ENCODE results near the gene DUSP23. TPM values are rescaled to one million over a fixed set of nuclear protein-coding genes. Genes with fewer than 3 reads are reported as not detected.

The DUSP23 gene
- polyA plus RNA-seq, 1 donor from 2014 or later: 5.4 TPM

GRCh38 chr1:159743651-159744410 is 36.9 kb upstream of the DUSP23 start:
- Histone ChIP-seq H3K27ac (ENCODE audit: low read length) (no peak overlapping the region), H2AFZ (ENCODE audit: low read depth, low read length) (no peak overlapping the region), H3K4me3 (ENCODE audit: low read length) (no peak overlapping the region), H3K9ac (ENCODE audit: low read length) (no peak overlapping the region), H3K79me2 (replicated peaks; ENCODE audit: insufficient read depth, low read length) (no peaks in the 10 kb centered on the region), H4K20me1 (ENCODE audit: insufficient read depth) (no peaks in the 10 kb centered on the region), H3K9me2 (ENCODE audit: insufficient read depth, low read length) (no peaks in the 10 kb centered on the region), H3K27me3 (ENCODE audit: insufficient read depth, low read depth, low read length) (no peaks in the 10 kb centered on the region), H3K4me2 (ENCODE audit: low read length) (no peak overlapping the region), H3K36me3 (ENCODE audit: insufficient read depth, low read length) (no peaks in the 10 kb centered on the region), H3K9me3 (ENCODE audit: low read length) (no peaks in the 10 kb centered on the region), H3F3A (ENCODE audit: insufficient read depth, low read length, poor library complexity, severe bottlenecking) (no peaks in the 10 kb centered on the region)
- TF ChIP-seq MXI1 (conservative IDR thresholded peaks at IDR 0.05; ENCODE audit: poor library complexity, severe bottlenecking) (no peak), POLR2AphosphoS5 (IDR thresholded peaks at IDR 0.05) (no peak), REST (IDR thresholded peaks at IDR 0.05; ENCODE audit: borderline replicate concordance) (no peak), EP300 (conservative IDR thresholded peaks at IDR 0.05; ENCODE audit: poor library complexity, severe bottlenecking) (no peak), TAF1 (IDR thresholded peaks at IDR 0.05; ENCODE audit: low read depth) (no peak), SMC3 (conservative IDR thresholded peaks at IDR 0.05; ENCODE audit: poor library complexity) (no peak), RAD21 (conservative IDR thresholded peaks at IDR 0.05) (no peak), EZH2 (IDR thresholded peaks at IDR 0.05; ENCODE audit: borderline replicate concordance, insufficient read depth, low read length, poor library complexity, severe bottlenecking) (no peak)
- TF ChIP-seq, protein P1, sequence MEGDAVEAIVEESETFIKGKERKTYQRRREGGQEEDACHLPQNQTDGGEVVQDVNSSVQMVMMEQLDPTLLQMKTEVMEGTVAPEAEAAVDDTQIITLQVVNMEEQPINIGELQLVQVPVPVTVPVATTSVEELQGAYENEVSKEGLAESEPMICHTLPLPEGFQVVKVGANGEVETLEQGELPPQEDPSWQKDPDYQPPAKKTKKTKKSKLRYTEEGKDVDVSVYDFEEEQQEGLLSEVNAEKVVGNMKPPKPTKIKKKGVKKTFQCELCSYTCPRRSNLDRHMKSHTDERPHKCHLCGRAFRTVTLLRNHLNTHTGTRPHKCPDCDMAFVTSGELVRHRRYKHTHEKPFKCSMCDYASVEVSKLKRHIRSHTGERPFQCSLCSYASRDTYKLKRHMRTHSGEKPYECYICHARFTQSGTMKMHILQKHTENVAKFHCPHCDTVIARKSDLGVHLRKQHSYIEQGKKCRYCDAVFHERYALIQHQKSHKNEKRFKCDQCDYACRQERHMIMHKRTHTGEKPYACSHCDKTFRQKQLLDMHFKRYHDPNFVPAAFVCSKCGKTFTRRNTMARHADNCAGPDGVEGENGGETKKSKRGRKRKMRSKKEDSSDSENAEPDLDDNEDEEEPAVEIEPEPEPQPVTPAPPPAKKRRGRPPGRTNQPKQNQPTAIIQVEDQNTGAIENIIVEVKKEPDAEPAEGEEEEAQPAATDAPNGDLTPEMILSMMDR (IDR thresholded peaks at IDR 0.05; ENCODE audit: poor library complexity, severe bottlenecking): no peak

- H4K20me1 ChIP-seq (ENCODE audit: insufficient read depth): no peaks in the 10 kb centered on the region
Observed at GRCh38 chr1:159746666-159747065, 34.1 kb upstream of the DUSP23 start.

More at GRCh38 chr1:159746666-159747065, 34.1 kb upstream of the DUSP23 start:
- Histone ChIP-seq H3K27ac (ENCODE audit: low read length) (no peak overlapping the region), H2AFZ (ENCODE audit: low read depth, low read length) (no peak overlapping the region), H3K4me3 (ENCODE audit: low read length) (no peak overlapping the region), H3K9me2 (ENCODE audit: insufficient read depth, low read length) (no peaks in the 10 kb centered on the region), H3K36me3 (ENCODE audit: insufficient read depth, low read length) (no peaks in the 10 kb centered on the region), H3K27me3 (ENCODE audit: insufficient read depth, low read depth, low read length) (no peaks in the 10 kb centered on the region), H3K4me2 (ENCODE audit: low read length) (no peak overlapping the region), H3K9ac (ENCODE audit: low read length) (no peak overlapping the region), H3F3A (ENCODE audit: insufficient read depth, low read length, poor library complexity, severe bottlenecking) (no peaks in the 10 kb centered on the region), H3K79me2 (replicated peaks; ENCODE audit: insufficient read depth, low read length) (no peaks in the 10 kb centered on the region), H3K9me3 (ENCODE audit: low read length) (no peaks in the 10 kb centered on the region)
- no peak for TF ChIP-seq SMC3 (conservative IDR thresholded peaks at IDR 0.05; ENCODE audit: poor library complexity)
- TF ChIP-seq EP300 (conservative IDR thresholded peaks at IDR 0.05; ENCODE audit: poor library complexity, severe bottlenecking): no peak
- no peak for TF ChIP-seq TAF1 (IDR thresholded peaks at IDR 0.05; ENCODE audit: low read depth)
- TF ChIP-seq, protein P1 (IDR thresholded peaks at IDR 0.05; ENCODE audit: poor library complexity, severe bottlenecking): no peak
- no peak for TF ChIP-seq MXI1 (conservative IDR thresholded peaks at IDR 0.05; ENCODE audit: poor library complexity, severe bottlenecking)
- TF ChIP-seq EZH2 (IDR thresholded peaks at IDR 0.05; ENCODE audit: borderline replicate concordance, insufficient read depth, low read length, poor library complexity, severe bottlenecking): no peak
- no peak for TF ChIP-seq POLR2AphosphoS5 (IDR thresholded peaks at IDR 0.05)
- TF ChIP-seq RAD21 (conservative IDR thresholded peaks at IDR 0.05): no peak
- TF ChIP-seq REST (IDR thresholded peaks at IDR 0.05; ENCODE audit: borderline replicate concordance): no peak

Measured in neural cell (in vitro differentiated cells).